Hematopoietic multipotent progenitor cell treated with erythropoietin and hydrocortisone succinate and interleukin-3 and kit ligand, for 17 days (in vitro differentiated cells): ENCODE data around the gene COL6A6.

ENCODE experiments used
- DNase-seq: peaks from one replicate; pipeline ENCODE4 v3.0.0-alpha.2; 2015; ENCODE audit warnings: low spot score

The COL6A6 gene, protein sequence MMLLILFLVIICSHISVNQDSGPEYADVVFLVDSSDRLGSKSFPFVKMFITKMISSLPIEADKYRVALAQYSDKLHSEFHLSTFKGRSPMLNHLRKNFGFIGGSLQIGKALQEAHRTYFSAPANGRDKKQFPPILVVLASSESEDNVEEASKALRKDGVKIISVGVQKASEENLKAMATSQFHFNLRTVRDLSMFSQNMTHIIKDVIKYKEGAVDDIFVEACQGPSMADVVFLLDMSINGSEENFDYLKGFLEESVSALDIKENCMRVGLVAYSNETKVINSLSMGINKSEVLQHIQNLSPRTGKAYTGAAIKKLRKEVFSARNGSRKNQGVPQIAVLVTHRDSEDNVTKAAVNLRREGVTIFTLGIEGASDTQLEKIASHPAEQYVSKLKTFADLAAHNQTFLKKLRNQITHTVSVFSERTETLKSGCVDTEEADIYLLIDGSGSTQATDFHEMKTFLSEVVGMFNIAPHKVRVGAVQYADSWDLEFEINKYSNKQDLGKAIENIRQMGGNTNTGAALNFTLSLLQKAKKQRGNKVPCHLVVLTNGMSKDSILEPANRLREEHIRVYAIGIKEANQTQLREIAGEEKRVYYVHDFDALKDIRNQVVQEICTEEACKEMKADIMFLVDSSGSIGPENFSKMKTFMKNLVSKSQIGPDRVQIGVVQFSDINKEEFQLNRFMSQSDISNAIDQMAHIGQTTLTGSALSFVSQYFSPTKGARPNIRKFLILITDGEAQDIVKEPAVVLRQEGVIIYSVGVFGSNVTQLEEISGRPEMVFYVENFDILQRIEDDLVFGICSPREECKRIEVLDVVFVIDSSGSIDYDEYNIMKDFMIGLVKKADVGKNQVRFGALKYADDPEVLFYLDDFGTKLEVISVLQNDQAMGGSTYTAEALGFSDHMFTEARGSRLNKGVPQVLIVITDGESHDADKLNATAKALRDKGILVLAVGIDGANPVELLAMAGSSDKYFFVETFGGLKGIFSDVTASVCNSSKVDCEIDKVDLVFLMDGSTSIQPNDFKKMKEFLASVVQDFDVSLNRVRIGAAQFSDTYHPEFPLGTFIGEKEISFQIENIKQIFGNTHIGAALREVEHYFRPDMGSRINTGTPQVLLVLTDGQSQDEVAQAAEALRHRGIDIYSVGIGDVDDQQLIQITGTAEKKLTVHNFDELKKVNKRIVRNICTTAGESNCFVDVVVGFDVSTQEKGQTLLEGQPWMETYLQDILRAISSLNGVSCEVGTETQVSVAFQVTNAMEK (N-terminal part only)

DNA sequence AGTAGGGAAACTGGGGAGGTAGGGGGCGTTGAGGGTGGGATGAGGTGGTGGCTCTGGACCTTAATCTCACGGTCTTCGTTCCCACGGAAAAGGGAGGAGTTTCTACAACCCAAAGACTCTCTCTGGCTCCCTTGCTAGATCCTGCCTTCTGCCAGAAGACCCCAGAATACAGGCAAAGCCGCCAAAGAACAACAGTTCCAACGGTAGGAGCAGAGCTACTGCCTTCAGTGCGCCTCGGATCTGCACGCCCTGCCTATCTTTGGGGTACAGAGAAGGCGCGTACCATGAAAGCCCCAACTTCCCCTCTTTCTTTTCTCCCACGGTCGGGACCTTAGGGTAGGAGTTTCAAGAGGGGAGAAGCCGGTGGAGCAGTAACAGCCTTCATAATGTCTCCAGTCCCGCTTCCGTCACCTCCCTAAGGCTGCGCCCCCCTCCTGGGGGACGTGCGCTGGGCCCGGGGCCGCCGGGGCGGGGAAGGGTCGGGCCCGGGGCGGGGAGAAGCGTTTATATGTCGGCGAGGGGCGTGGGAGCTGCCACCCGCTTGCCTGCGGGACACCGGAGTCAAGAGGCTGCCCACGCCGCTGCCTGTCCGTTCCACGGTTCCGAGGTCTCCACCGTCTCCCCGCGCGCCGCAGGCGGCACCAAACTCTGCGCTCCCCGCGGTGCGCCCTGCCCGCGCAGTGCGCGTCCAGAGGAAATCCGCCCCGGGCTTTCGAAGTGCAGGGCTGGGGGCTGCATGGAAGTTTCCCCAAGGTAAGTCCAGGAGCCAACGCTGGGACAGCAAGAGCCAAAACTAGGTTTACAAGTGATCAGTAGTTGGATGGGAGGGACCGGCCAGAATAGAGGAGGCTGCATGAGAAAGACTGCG is at the start of gene COL6A6:
TSS of gene COL6A6 (plus strand) at position 533 of the 868 bp plus-strand sequence. CDS start 43,188 bp downstream, outside the sequence.
- DNase-seq, result no peak

DNA sequence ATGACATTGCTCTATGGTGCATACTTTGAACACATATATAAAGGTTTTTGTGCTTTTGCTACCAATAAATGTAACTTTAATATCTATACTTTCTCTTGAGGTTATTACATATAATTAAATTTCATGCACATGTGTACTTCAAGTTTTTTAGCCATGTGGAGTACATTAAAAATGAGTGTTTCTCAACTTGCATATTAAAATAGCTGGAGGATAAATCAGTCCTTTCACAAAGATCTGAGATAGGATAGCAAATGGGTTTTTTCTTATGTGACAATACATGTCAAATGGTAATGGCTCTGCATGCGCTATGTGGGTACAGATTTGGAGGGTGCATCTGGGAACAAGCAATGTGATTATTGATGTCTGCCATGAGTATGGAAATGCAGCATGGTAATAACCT is 48.7 kb upstream of the COL6A6 start:
- no peak for DNase-seq

DNA sequence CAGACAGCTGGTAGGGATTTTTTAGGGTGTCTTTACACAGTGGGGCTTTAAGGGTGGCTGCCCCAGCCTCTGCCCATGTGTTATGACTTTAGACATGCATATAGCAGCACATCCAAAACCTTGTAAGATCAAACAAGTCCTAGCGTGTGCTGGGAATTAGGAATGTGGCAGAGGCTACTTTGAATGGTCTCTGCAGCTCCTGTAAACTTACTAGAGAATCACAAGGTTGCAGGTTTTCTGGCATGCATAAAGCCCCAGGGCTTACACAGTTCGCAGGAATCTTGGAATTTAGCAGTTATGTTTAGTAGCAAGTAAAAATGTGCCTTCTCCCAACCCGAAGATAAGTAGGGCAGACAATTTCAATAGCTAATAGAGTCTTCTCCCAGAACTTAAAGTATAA is 46.9 kb upstream of the COL6A6 start:
- no peak for DNase-seq

DNA sequence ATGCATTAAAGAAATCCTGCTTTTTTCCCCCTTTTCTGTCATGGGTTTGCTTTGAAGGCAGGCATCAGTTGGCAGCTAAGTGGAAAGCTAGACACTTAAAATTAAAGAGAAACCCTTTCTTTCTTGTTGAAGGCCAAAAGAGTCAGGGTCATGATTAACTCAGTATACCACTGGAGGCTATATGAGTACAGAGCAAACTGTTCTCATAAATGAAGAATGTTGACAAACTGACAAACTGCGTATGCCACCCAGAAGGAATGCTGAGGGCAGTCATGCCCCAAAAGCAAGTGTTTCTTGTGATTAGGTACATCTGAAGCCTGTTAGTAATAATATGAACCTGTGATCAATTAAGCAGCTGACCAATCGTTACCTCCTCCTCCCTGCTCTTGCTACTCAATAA is 43.6 kb upstream of the COL6A6 start:
- no peak for DNase-seq

DNA sequence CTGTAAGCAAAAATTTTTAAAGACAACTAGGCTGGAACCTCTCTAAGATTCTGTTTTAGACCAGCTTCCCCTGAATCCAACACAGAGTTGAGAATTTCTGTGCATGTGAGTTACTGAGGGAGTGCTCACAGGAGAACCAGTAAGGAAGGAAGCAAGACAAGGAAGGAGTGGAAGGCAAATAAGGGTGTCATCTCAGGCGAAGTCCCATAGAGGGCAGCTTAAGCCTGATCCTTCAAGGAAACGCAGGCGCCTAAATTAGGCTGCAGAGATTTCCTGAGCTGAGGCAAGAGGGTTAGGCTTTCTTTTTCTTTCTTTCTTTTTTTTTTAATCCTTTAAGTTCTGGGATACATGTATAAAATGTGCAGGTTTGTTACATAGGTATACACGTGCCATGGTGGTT is 36.2 kb upstream of the COL6A6 start:
- DNase-seq, result no peak

DNA sequence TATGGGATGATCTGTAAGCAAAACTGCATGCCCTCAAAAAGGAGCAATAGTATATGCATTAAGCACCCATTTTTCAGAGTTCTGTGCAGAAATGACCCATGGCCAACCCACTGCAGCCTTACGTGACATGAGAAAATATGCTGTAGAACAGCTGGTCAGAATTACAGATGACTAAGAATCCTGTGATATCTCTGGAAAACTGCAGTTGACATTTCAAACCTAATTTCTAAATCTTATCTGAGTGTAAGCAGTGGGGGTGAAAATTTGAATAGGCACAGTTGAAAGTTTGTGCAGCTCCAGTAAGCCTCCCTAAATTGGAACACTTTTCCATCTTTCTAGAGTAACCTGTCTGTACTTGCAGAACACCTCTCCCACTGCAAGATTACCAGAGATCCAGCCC is 28.7 kb upstream of the COL6A6 start:
- no peak for DNase-seq

DNA sequence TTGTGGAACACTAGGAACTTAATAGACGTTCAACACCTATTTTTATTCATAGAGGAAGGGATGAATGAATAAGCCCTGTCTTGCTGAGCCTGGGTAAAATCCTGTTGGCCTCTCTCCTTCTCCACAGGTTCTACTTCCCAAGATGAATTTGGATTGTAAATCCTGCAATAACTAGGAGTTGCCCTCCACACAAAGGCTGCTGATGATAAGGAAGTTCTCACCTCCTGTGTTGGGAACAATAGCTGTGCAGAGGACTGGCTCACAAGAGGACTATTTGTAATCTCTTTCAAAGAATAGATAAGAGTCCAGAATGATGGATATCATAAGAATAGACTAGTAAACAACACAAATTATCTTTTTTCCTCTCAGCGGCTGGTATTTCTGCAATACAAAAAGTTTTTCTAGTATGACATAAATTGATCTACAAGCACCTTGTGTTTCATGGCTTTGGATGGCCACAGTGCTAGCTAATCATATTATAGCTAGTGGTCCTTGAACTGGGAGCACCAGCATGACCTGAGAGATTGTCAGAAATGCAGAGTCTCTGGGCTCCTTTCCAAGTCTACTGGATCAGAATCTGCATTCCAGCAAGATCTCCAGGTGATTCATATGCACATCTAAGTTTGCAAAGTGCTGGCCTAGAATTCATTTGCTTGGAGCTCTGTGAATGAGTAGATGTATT is 28.1 kb upstream of the COL6A6 start:
- DNase-seq, result no peak

DNA sequence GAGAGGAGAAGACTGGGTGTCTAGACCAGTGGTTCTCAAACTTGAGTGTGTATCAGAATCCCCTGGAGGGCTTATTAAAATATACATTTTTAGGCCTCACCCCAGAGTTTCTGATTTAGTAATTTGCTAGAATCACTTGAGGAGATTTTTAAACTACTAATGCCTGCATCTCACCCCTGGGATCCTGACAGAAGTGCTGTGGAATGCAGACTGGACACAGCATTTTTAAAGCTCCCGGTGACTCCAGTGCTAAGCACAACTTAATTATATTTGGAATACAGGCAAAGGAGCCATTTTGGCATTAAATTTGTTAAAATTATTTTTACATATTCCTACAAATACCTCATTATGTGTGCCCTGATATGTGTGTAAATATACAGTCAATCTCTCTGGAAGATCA is 26.7 kb upstream of the COL6A6 start:
- no peak for DNase-seq

DNA sequence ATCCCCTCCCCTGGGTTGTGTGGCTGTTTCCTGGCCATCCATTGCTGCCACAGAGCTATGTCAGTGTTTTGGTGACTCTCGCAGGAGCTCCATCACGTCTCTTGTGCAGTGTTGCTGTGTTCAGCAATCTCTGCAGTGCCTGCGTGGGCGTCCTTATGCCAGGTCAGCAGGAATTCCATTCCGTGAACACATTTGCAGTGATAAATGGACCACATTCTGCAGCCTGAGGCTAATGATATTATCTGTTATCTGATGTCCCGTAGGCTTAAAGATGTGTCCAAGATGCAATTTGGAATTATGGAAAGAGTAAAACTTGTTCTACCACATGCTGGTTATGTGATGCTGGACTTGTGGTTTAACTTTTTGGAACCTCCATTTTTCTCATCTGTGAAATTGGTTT is 25.5 kb upstream of the COL6A6 start:
- DNase-seq, result no peak

DNA sequence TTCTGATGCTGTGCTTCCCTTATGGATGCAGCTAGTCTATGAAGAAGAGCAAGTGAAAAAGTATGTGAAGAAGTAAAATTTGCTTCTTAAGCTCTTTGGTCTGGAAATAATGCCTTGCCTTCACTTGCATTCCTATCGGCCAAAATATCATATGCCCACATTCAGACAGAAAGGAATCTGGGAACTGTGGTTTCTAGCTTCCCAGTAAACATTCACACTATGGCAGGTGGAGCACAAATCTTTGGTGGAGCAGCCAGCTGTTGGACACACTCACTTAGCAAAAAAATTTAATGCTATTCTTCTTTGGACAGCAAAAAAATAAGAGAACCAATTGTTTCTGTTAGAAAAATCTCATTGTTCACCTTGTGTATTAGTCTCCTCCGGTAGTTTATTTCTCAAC is 12.3 kb upstream of the COL6A6 start:
- DNase-seq, result no peak

DNA sequence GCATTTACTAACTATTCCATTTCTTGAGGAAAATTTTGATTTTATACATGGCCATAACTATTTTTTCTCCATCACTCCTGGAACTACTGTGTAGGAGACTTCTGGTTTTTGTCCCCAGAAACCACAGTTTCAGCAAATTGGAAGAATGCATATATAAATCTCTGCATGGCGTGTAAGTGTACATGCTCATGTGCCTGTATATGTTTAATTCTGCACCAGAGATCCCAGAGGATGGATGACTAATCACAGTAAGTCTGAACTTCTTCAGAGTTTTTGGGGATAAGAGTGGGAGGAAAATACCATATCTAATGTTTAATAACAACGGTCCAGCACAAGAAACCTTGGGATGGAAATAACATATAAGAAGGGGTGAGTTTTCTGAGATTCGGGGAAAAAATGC is 10.9 kb upstream of the COL6A6 start:
- DNase-seq, result no peak

DNA sequence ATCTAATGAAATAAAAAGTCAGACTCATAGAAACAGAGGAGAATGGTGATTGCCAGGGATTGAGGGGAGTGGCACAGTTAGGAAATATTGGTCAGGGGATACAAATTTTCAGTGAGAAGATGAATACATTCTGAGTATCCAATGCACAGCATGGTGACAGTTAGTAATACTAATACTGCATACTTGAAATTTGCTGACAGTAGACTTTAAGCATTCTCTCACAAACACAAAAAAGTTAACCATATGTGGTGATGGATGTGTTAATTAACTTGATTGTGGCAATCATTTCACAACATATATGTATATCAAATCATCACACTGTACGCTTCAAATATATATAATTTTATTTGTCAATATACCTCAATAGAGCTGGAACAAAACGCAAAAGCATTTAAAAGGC is 9.2 kb upstream of the COL6A6 start:
- no peak for DNase-seq

DNA sequence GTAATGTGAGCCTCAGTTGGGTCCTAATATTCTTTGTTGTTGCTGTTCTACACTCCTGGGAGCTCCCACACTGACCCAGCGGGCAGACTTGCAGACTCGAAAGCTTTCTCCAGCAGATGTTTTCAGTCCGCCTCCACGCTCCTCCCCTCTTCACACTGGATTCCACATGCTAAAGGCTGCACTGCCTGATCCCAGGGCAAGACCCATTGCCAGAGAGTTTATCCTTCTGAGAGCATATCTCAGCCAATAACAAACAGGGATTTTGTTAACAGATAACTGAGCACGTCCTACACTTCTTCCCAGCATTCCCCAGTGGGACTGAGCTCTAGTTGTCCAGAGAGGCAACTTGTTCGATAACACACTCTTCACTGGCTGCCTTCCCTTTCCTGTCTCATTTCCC is 8.0 kb upstream of the COL6A6 start:
- DNase-seq, result no peak

DNA sequence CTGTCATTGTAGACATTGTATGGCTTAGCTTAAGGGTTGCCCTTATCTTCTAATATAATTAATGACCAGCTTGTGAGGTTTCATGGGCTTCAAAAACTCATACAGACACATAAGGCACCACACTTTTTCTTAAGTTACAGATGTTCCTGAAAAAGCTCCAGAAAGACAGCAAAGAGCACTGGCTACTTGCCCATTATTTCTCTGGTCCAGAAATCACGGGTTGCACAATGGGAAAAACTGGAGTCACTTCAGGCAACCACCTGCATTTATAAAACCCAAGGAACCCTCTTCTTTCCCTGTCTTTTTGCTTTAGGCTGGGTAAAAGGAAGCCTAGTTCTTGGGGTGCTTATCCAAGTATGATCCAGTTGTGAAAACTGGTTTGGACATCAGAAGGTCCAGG is 2.3 kb upstream of the COL6A6 start:
- no peak for DNase-seq

DNA sequence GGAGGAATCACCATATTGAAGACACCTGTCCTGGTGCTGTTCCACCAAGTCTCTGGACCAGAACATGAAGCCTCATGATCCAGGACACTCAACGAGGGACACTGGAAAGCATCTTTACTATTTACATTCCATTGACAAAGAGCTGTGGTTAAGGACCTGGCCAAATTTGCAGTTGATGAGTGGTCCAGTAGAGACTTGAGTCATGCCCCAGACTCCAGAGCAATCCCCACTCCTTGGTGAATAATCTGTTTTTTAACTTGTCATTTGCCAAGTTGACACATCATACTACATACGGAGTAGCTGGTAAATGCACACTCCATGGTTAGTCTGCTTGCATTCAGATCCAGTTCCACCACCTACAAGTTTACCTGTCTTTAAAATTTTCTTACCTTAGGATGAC is 1.2 kb upstream of the COL6A6 start:
- no peak for DNase-seq

DNA sequence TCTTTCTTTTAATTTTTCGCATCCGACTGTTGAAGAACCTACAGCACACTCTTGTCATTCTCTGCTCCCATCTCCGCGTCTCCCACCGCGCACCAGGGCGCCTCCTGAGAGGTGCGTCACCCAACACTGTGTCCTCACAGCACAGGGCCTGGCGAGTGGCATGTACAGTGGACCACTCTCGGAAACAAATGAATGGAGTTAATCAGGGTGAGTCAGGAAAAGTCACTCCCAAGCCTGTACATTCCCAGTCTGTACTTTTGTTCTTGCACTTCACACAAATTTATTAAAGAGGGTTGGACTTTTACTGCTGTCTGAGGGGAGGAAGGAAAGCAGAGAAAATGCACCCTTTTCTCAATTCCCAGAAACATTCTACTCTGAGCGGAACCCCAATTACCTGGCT is 625 bp downstream of the COL6A6 start:
- no peak for DNase-seq

DNA sequence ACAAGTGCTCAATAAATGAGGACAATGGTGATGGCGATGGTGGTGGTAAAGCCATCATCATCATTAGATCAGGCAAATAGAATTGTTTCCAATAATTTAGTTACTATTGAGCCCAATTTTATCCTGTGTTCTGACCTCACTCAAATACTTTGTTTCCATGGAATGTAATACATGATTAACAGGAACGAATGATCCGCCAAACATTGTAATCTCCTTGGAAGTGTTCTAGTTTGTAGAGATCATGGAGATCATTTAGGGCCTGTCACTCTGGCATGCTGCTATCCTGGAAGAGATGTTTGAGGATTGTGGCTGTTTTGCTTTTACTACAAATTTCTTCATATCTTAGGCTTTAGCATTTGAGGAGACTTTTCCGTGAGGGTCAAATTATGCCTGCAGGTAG is 2.8 kb downstream of the COL6A6 start:
- no peak for DNase-seq

DNA sequence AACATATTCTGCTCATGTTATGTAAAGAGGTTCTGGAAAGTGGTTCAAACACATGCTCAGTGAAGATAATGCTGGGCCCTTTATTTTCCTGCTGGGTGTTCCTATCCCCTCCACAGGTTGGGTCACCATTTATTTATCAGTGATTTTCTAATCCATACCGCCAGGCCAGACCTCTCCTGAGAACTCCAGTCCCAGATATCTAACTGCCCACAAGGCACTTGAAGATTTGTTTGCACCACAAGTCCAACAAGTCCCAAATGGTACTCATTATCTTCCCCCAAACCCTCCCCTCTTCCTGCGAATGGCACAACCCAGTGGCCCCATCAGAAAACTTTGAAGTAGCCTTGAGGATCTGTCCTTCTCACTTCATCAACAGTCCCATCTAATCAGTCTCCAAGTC is 5.4 kb downstream of the COL6A6 start:
- DNase-seq, result no peak

DNA sequence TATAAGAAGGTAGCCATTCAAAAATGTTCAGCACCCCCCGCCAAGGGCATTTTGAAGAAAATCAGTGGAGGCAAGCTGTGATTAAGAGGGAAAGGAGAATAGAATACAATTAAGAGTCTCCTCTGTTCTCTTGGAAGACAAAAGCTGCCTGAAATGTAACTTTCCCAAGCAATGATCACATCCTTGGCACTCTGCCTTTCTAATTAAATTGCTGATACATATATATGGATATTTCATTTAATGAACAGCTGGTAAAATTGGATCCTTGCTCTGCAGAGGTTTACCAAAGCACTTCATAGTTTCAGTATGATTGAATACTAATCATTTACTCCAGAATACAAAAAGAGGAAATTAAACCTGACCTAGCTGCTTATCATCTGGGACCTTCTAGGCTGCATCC is 10.4 kb downstream of the COL6A6 start:
- no peak for DNase-seq

DNA sequence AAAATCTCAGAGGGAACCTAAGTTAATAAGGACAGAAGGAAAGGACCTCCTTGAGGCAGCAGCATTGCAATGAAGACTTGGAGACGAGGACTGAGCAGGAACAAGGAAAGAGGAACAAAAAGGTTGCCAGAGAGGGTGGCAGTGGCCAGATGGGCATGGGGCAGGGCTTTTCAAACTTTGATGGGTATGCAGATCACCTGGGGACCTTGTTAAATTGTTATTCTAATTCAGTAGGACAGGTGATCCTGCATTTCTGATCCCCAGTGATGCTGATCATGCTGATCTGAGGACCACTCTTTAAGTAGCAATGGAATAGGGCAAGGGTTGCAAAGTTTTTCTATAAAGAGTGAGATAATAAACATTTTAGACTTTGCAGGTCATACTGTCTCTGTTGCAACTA is 11.1 kb downstream of the COL6A6 start:
- no peak for DNase-seq
